ENCODE data around the gene FAM9C. TPM values are rescaled to one million over a fixed set of nuclear protein-coding genes. Genes with fewer than 3 reads are reported as not detected.

The FAM9C gene
- total RNA-seq, 2 experiments from 2014 or later, result not detected

DNA sequence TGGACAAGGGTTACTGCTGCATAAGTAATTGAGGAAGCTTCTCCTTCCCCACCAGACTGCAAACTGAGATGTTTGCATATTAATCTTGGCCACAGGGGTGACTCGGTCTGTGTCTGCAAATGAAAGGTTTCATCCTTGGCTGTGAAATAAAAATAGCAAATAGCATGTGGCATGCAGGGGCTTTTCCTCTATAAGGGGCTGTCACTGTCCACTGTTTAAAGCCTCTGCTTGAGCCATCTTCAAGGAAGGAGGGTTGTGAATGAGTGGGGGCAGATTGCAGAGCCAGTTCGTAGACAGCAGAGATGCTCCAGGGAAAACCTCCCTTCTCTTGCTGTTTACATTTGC, 36.3 kb downstream of the FAM9C start:
- H3K4me1 Mint-ChIP-seq (ENCODE audit: low read depth), result peaks cover 75% of the 10 kb centered on the region
- no peaks in the 10 kb centered on the region for H3K27me3 Mint-ChIP-seq
- peak overlapping the region; percentile 96 for H3K27ac Mint-ChIP-seq
- ChIA-PET CTCF (interaction anchor here (0.6 to 1.3 kb wide), 2 partner anchors 13 to 61 kb away, joined by 3 to 5 read pairs; no protein-coding TSS in a partner anchor), POLR2A (interaction anchor here (0.8 to 21.5 kb wide), 6 partner anchors 9 to 80 kb away, joined by 3 to 502 read pairs (median 6); partner anchors contain the start of gene TMSB4X)
- ATAC-seq (ENCODE audit: poor library complexity) (no peak), DNase-seq (no peak)
- intact Hi-C loops (cut with DNase I, micrococcal nuclease), result loop anchor here in 1 of 2 experiments (10.0 kb wide), 1 partner anchor 53 kb away; no protein-coding TSS in a partner anchor
- H3K4me3 Mint-ChIP-seq, result peak overlapping the region; percentile 25
- Histone ChIP-seq H3K27ac (ENCODE audit: low read depth in 1 of 2, low read length in 2 of 2) (peak overlapping the region in 1 of 2 donors; percentile 7), H3K36me3 (ENCODE audit: insufficient read depth, low read length) (no peaks in the 10 kb centered on the region), H3K4me1 (ENCODE audit: insufficient read depth, low read length) (peaks cover 60% of the 10 kb centered on the region), H3K27me3 (ENCODE audit: control insufficient read depth in 1 of 2, insufficient read depth in 2 of 2, low read length in 2 of 2) (no peaks in the 10 kb centered on the region), H3K4me3 (ENCODE audit: low read length) (no peak overlapping the region), H3K9me3 (ENCODE audit: control insufficient read depth in 1 of 2, insufficient read depth in 1 of 2, low read length in 2 of 2) (no peaks in the 10 kb centered on the region)
- TF ChIP-seq, protein P1, sequence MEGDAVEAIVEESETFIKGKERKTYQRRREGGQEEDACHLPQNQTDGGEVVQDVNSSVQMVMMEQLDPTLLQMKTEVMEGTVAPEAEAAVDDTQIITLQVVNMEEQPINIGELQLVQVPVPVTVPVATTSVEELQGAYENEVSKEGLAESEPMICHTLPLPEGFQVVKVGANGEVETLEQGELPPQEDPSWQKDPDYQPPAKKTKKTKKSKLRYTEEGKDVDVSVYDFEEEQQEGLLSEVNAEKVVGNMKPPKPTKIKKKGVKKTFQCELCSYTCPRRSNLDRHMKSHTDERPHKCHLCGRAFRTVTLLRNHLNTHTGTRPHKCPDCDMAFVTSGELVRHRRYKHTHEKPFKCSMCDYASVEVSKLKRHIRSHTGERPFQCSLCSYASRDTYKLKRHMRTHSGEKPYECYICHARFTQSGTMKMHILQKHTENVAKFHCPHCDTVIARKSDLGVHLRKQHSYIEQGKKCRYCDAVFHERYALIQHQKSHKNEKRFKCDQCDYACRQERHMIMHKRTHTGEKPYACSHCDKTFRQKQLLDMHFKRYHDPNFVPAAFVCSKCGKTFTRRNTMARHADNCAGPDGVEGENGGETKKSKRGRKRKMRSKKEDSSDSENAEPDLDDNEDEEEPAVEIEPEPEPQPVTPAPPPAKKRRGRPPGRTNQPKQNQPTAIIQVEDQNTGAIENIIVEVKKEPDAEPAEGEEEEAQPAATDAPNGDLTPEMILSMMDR (IDR thresholded peaks at IDR 0.05), result no peak
- no peaks in the 10 kb centered on the region for H3K9me3 Mint-ChIP-seq
- no peaks in the 10 kb centered on the region for H3K36me3 Mint-ChIP-seq (ENCODE audit: low read depth)

DNA sequence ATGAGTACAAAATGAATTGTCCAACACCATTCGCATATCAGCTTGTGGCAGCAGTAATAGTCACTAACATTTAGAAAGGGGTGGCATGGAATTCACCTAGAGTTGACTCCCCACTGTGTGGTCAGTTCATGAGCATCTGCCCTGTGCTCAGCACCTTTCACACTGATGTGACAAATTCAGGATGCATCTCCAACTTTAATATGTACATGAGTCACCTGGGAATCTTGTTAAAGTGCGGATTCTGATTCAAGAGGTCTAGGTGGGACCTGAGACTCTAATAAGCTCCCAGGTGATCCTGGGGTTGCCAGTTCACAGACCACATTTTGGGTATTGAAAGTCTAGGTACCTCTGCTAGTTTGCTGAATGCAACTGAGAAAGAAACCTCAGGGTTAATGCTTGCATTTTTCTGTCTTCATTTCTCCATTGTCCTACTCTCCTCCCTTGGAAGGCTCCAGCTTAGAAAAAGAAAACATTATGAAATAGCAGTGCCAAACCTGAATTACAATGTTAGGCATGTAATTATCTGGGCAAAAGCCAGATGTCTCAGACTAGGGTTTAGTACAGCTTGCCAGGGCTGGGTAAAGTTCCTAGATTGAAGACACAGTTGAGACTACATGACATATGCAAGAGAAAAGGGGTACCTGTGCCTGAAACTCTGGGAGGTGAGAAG, 36.8 kb downstream of the FAM9C start:
- peaks cover 56% of the 10 kb centered on the region for H3K4me1 ChIP-seq (ENCODE audit: insufficient read depth, low read length)
- Mint-ChIP-seq H3K4me1 (ENCODE audit: low read depth) (peaks cover 75% of the 10 kb centered on the region), H3K4me3 (peak overlapping the region; percentile 25), H3K9me3 (no peaks in the 10 kb centered on the region), H3K36me3 (ENCODE audit: low read depth) (no peaks in the 10 kb centered on the region), H3K27ac (peak overlapping the region; percentile 96), H3K27me3 (no peaks in the 10 kb centered on the region)
- CTCF ChIA-PET, result interaction anchor here (0.5 to 1.3 kb wide), 5 partner anchors 10 to 69 kb away, joined by 3 to 5 read pairs (median 3); no protein-coding TSS in a partner anchor
- no peak overlapping the region for H3K4me3 ChIP-seq (ENCODE audit: low read length)
- H3K36me3 ChIP-seq (ENCODE audit: insufficient read depth, low read length), result no peaks in the 10 kb centered on the region
- POLR2A ChIA-PET, result interaction anchor here (0.8 to 21.5 kb wide), 8 partner anchors 8 to 80 kb away, joined by 3 to 502 read pairs (median 6); partner anchors contain the start of gene TMSB4X
- H3K9me3 ChIP-seq (ENCODE audit: control insufficient read depth in 1 of 2, insufficient read depth in 1 of 2, low read length in 2 of 2), result no peaks in the 10 kb centered on the region
- ATAC-seq (ENCODE audit: poor library complexity), result no peak
- H3K27me3 ChIP-seq (ENCODE audit: control insufficient read depth in 1 of 2, insufficient read depth in 2 of 2, low read length in 2 of 2), result no peaks in the 10 kb centered on the region
- intact Hi-C loops (cut with DNase I, micrococcal nuclease), result loop anchor here in 1 of 2 experiments (10.0 kb wide), 1 partner anchor 53 kb away; no protein-coding TSS in a partner anchor
- no peak overlapping the region for H3K27ac ChIP-seq (ENCODE audit: low read depth in 1 of 2, low read length in 2 of 2)
- DNase-seq, result no peak
- TF ChIP-seq, protein P1 (IDR thresholded peaks at IDR 0.05), result no peak

DNA sequence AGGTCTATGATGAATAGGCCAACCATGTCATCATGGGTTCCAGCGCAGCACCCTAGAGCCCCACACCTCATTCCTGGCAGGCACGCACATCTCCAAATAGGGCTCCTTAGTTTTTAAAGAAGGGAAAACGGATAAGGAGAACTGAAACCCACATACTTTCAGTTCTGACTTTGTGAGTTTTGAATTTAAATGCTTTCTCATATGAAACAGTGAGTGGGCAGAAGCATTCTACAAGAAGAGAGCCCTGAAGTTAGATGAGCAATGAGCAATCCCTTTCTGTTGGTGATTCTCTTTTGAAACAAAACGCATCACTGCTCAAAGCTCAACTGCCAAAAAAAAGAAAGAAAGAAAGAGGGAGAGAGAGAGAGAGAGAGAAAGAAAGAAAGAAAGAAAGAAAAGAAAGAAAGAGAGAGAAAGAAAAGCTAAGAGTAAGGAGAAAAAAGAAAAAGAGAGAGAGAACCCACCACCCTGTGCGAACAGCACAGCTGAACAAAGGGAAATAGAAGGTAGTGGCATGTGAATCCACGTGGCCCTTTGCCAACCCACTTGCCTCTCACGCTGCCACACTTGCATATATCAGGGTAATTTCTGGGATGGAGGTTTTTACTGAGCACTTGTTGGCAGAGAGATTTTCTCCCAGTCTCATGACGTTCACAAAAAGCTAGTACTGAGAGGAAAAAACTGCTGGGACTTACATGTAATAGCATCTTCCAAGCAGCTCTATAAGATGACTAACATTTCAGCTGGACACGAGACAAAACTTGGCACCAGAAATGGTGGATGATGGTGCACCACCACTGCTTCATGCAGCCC, 38.6 kb downstream of the FAM9C start:
- peak in 9 of 14 experiments; percentile 13 to 63 (median 26) for DNase-seq
- no peak overlapping the region for H3K4me3 ChIP-seq (ENCODE audit: low read length)
- peak overlapping the region; percentile 96 for H3K27ac Mint-ChIP-seq
- H3K27me3 ChIP-seq (ENCODE audit: control insufficient read depth in 1 of 2, insufficient read depth in 2 of 2, low read length in 2 of 2), result no peaks in the 10 kb centered on the region
- H3K4me3 Mint-ChIP-seq, result peak overlapping the region; percentile 86
- TF ChIP-seq, protein P1 (IDR thresholded peaks at IDR 0.05), result no peak
- H3K36me3 Mint-ChIP-seq (ENCODE audit: low read depth), result no peaks in the 10 kb centered on the region
- H3K9me3 ChIP-seq (ENCODE audit: control insufficient read depth in 1 of 2, insufficient read depth in 1 of 2, low read length in 2 of 2), result no peaks in the 10 kb centered on the region
- ATAC-seq (ENCODE audit: poor library complexity), result peak; percentile 60
- H3K4me1 Mint-ChIP-seq (ENCODE audit: low read depth), result peaks cover 75% of the 10 kb centered on the region
- no peaks in the 10 kb centered on the region for H3K36me3 ChIP-seq (ENCODE audit: insufficient read depth, low read length)
- ChIA-PET CTCF (interaction anchor here (0.9 to 2.3 kb wide), 4 partner anchors 24 to 86 kb away, joined by 3 to 9 read pairs (median 5); no protein-coding TSS in a partner anchor), POLR2A (interaction anchor here (0.8 to 21.5 kb wide), 10 partner anchors 9 to 87 kb away, joined by 3 to 502 read pairs (median 4); partner anchors contain the start of gene TMSB4X)
- no peaks in the 10 kb centered on the region for H3K27me3 Mint-ChIP-seq
- intact Hi-C loops (cut with DNase I, micrococcal nuclease), result loop anchor here in 1 of 2 experiments (10.0 kb wide), 1 partner anchor 51 kb away; no protein-coding TSS in a partner anchor
- H3K4me1 ChIP-seq (ENCODE audit: insufficient read depth, low read length), result peaks cover 60% of the 10 kb centered on the region
- peak overlapping the region; percentile 43 to 48 for H3K27ac ChIP-seq (ENCODE audit: low read depth in 1 of 2, low read length in 2 of 2)
- H3K9me3 Mint-ChIP-seq, result no peaks in the 10 kb centered on the region
